Motor neuron (in vitro differentiated cells): ENCODE data around the gene BBS9. TPM values are rescaled to one million over a fixed set of nuclear protein-coding genes. Genes with fewer than 3 reads are reported as not detected.
A peak's percentile ranks its signal among the peaks of the same experiment; 100 is the strongest.
"Not testable (repeated sequence)": the region's sequence is repeated elsewhere in the genome, so short reads cannot be mapped to it uniquely, and the experiment has no call there.

Experiments used
- ATAC-seq, 8 experiments: fragments of 200-7000 bp; cut with Tn5 transposase; replicated peaks in 6 of 8; 2 replicates each; pipeline ENCODE4 v1.8.0; 2021; ENCODE audit warnings: mild to moderate bottlenecking in 8 of 8, moderate library complexity in 8 of 8
- H3K27ac ChIP-seq, 2 donors: fragments of 250-450 bp; sonication (Bioruptor Pico); 2 replicates each; pipeline ENCODE4 v1.9.0; 2021; ENCODE audit warnings: antibody characterized with exemption in 2 of 2, mild to moderate bottlenecking in 2 of 2, moderate library complexity in 1 of 2
- H3K4me1 ChIP-seq, 2 donors: fragments of 250-450 bp; sonication (Bioruptor Pico); replicated peaks in 1 of 2; 2 replicates each; pipeline ENCODE4 v1.6.1; 2021; ENCODE audit warnings: antibody characterized with exemption in 2 of 2, mild to moderate bottlenecking in 2 of 2, moderate library complexity in 1 of 2
- H3K4me3 ChIP-seq, 5 donors: fragments of 250-450 bp; sonication (Bioruptor Pico); 2 replicates each; pipeline ENCODE4 v1.9.0; 2021; ENCODE audit warnings: antibody characterized with exemption in 5 of 5, mild to moderate bottlenecking in 5 of 5, moderate library complexity in 4 of 5
- WGBS, 10 experiments: fragments of 450-650 bp; shearing (Covaris generic); methylation state at CpG; one replicate each; pipeline ENCODE4 v1.0.0; 2022; 5-methylcytosine and 5-hydroxymethylcytosine counted together
- in situ Hi-C, 9 experiments: fragments of 400-800 bp; cut with MboI; loops; one replicate each; pipeline ENCODE4 v1.15.0; 2021; ENCODE audit warnings: low sequenced_read_pairs in 9 of 9, low pct_unique_long_range_greater_than_20kb in 2 of 9; ENCODE audit not compliant: unreplicated experiment in 9 of 9
- total RNA-seq, 8 experiments: library from RNA; unstranded; fragments of 300-600 nt; gene quantifications; 2 replicates each; pipeline versions ENCODE4 v1.2.3 to v1.2.4, GENCODE V29; 2022

Gene BBS9
- total RNA-seq, 8 experiments from 2014 or later, result 11.4 to 43.5 (median 22.8) TPM

- 75 to 100% (median 89%) methylated on average over 1 of the region's 1 CpG; no CpG with 5 or more reads in 5 of the 10 experiments for WGBS, 10 experiments
- H3K4me1 ChIP-seq, result no peaks in the 10 kb centered on the region
- no peak overlapping the region for H3K4me3 ChIP-seq
- ATAC-seq, result no peak
- in situ Hi-C loops, result no loop called here
- H3K27ac ChIP-seq, result no peak overlapping the region
Measured at GRCh38 chr7:33516568-33516967, 387.2 kb downstream of the BBS9 start.

- in situ Hi-C loops, result no loop called here
- WGBS, 10 experiments, result 83 to 100% (median 100%) methylated on average over 1 to 2 of the region's 2 CpGs; no CpG with 5 or more reads in 2 of the 10 experiments
Measured at GRCh38 chr7:33517191-33517590, 387.8 kb downstream of the BBS9 start.

GRCh38 chr7:33527008-33527407, 397.6 kb downstream of the BBS9 start:
- H3K27ac ChIP-seq, ATAC-seq, in situ Hi-C loops, H3K4me1 ChIP-seq: not testable (repeated sequence)
- WGBS, 10 experiments, result no CpG with 5 or more reads among the region's 9 CpGs
- H3K4me3 ChIP-seq, result peak overlapping the region in 4 of 5 donors; percentile 14 to 25 (median 22)

More at GRCh38 chr7:33517191-33517590, 387.8 kb downstream of the BBS9 start:
- no peak for ATAC-seq
- Histone ChIP-seq H3K4me1 (no peaks in the 10 kb centered on the region), H3K27ac (no peak overlapping the region), H3K4me3 (no peak overlapping the region)

- WGBS, 10 experiments, result 14 to 100% (median 88%) methylated on average over 1 to 2 of the region's 10 CpGs; no CpG with 5 or more reads in 1 of the 10 experiments
- H3K4me1 ChIP-seq, in situ Hi-C loops, ATAC-seq, H3K27ac ChIP-seq: not testable (repeated sequence)
- H3K4me3 ChIP-seq, result peak overlapping the region; percentile 13 to 25 (median 22)
Measured at GRCh38 chr7:33527613-33528012, 398.2 kb downstream of the BBS9 start.

- Histone ChIP-seq H3K4me1 (peaks cover 3 to 5% of the 10 kb centered on the region in 2 donors), H3K27ac (no peak overlapping the region), H3K4me3 (no peak overlapping the region)
- ATAC-seq, result no peak
- in situ Hi-C loops, result no loop called here
- 94 to 100% methylated on average over 2 of the region's 2 CpGs; no CpG with 5 or more reads in 8 of the 10 experiments for WGBS, 10 experiments
Measured at GRCh38 chr7:33529070-33529469, 399.7 kb downstream of the BBS9 start.

- 29 to 100% (median 90%) methylated on average over 1 of the region's 1 CpG; no CpG with 5 or more reads in 3 of the 10 experiments for WGBS, 10 experiments
- Histone ChIP-seq H3K27ac (no peak overlapping the region), H3K4me3 (no peak overlapping the region), H3K4me1 (peaks cover 3 to 5% of the 10 kb centered on the region in 2 donors)
- ATAC-seq, result no peak
- in situ Hi-C loops, result no loop called here
Measured at GRCh38 chr7:33530664-33531063, 401.3 kb downstream of the BBS9 start.

GRCh38 chr7:33531888-33532287, 402.5 kb downstream of the BBS9 start:
- H3K4me3 ChIP-seq, result no peak overlapping the region
- in situ Hi-C loops, result no loop called here
- peaks cover 3 to 4% of the 10 kb centered on the region in 2 donors for H3K4me1 ChIP-seq
- ATAC-seq, result peak in 2 of 8 experiments; percentile 80 to 85
- H3K27ac ChIP-seq, result no peak overlapping the region
- WGBS, 10 experiments, result 89 to 100% (median 100%) methylated on average over 1 to 4 of the region's 4 CpGs; no CpG with 5 or more reads in 4 of the 10 experiments

GRCh38 chr7:33534833-33535232, 405.5 kb downstream of the BBS9 start:
- H3K4me1 ChIP-seq, result no peaks in the 10 kb centered on the region
- peak in 1 of 8 experiments; percentile 56 for ATAC-seq
- WGBS, 10 experiments, result 57 to 91% (median 85%) methylated on average over 1 of the region's 1 CpG; no CpG with 5 or more reads in 4 of the 10 experiments
- in situ Hi-C loops, result no loop called here
- H3K4me3 ChIP-seq, result no peak overlapping the region
- H3K27ac ChIP-seq, result no peak overlapping the region

- WGBS, 10 experiments, result 55 to 100% (median 71%) methylated on average over 2 to 7 of the region's 7 CpGs; no CpG with 5 or more reads in 2 of the 10 experiments
- no peak overlapping the region for H3K4me3 ChIP-seq
- ATAC-seq, result peak in 2 of 8 experiments; percentile 56
- no peaks in the 10 kb centered on the region for H3K4me1 ChIP-seq
- no peak overlapping the region for H3K27ac ChIP-seq
- in situ Hi-C loops, result no loop called here
Measured at GRCh38 chr7:33535989-33536388, 406.6 kb downstream of the BBS9 start.

GRCh38 chr7:33536398-33537103, 407.2 kb downstream of the BBS9 start:
- Histone ChIP-seq H3K4me1 (no peaks in the 10 kb centered on the region), H3K4me3 (no peak overlapping the region), H3K27ac (no peak overlapping the region)
- in situ Hi-C loops, result no loop called here
- WGBS, 10 experiments, result 0 to 82% (median 48%) methylated on average over 1 of the region's 4 CpGs; no CpG with 5 or more reads in 4 of the 10 experiments
- ATAC-seq, result no peak

- WGBS, 10 experiments, result 86 to 100% (median 91%) methylated on average over 2 to 3 of the region's 3 CpGs
- H3K27ac ChIP-seq, result no peak overlapping the region
- H3K4me1 ChIP-seq, result no peaks in the 10 kb centered on the region
- no peak overlapping the region for H3K4me3 ChIP-seq
- in situ Hi-C loops, result no loop called here
- no peak for ATAC-seq
Measured at GRCh38 chr7:33537104-33537477, 407.7 kb downstream of the BBS9 start.

- H3K4me3 ChIP-seq, result no peak overlapping the region
- in situ Hi-C loops, result no loop called here
- WGBS, 10 experiments, result 73 to 100% (median 100%) methylated on average over 1 to 2 of the region's 2 CpGs; no CpG with 5 or more reads in 1 of the 10 experiments
- ATAC-seq, result peak in 2 of 8 experiments; percentile 21 to 29
- no peak overlapping the region for H3K27ac ChIP-seq
- H3K4me1 ChIP-seq, result no peaks in the 10 kb centered on the region
Measured at GRCh38 chr7:33539198-33539597, 409.8 kb downstream of the BBS9 start.

- Histone ChIP-seq H3K4me3 (no peak overlapping the region), H3K27ac (no peak overlapping the region), H3K4me1 (no peaks in the 10 kb centered on the region)
- in situ Hi-C loops, result no loop called here
- peak in 4 of 8 experiments; percentile 36 to 61 (median 42) for ATAC-seq
- 17 to 100% (median 55%) methylated on average over 1 to 3 of the region's 3 CpGs for WGBS, 10 experiments
Measured at GRCh38 chr7:33539659-33540400, 410.5 kb downstream of the BBS9 start.
